GM08714 (cell line): ENCODE measurements around the gene LRRC4C.
"Not testable (repeated sequence)": the region's sequence is repeated elsewhere in the genome, so short reads cannot be mapped to it uniquely, and the experiment has no call there.

ENCODE experiments used
- H3K4me3 ChIP-seq: fragments of 200-500 bp; sonication (Bioruptor generic); 2 replicates; pipeline ENCODE4 v1.5.1; 2014; ENCODE audit warnings: mild to moderate bottlenecking, low read length, inconsistent platforms
- ZNF274 ChIP-seq: IDR thresholded peaks from 2 replicates; pipeline ENCODE4 v1.6.1; 2012; ENCODE audit warnings: mild to moderate bottlenecking, low read depth, low read length

Gene LRRC4C

DNA sequence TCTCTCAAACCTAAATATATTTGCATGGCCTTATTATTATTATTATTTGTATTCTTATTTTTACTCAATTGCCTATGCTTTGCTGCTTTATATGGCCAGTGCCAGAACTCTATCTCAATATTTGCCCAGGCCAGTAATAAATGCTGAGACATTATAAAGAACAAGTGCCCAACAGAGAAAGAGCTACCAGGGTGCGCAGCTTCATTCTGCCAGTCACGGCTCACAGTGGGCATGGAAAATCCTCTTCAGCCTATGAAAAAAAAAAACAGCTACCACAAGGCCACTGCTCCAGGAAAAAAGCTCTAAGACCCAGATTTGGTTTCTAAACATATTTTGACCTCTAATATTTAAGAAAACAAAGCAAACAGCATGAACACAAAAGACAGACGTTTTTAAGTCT, 1223.6 kb downstream of the LRRC4C start:
- no peak overlapping the region for H3K4me3 ChIP-seq
- no peak for TF ChIP-seq ZNF274

DNA sequence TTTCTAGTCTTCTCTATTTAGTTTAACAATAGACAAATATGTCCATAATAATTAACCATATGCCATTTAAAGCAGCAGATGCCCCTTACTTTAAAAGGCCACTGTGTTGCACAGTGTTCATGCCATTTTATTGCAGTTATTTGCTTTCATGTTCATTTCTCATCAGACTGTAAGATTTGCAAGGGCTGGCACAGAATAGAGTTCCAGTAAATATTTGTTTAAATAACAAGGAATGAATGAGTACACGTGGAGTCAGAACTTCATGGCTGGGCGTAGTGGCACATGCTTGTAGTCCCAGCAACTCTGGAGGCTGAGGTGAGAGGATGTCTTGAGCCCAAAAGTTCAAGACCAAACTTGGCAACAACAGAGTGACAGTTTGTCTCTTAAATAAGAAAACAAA, 1228.6 kb downstream of the LRRC4C start:
- no peak overlapping the region for H3K4me3 ChIP-seq
- no peak for TF ChIP-seq ZNF274

- H3K4me3 ChIP-seq = no peak overlapping the region
- TF ChIP-seq ZNF274 = no peak
These were observed 1230.8 kb downstream of the LRRC4C start for GRCh38 chr11:40228662-40229061.

DNA sequence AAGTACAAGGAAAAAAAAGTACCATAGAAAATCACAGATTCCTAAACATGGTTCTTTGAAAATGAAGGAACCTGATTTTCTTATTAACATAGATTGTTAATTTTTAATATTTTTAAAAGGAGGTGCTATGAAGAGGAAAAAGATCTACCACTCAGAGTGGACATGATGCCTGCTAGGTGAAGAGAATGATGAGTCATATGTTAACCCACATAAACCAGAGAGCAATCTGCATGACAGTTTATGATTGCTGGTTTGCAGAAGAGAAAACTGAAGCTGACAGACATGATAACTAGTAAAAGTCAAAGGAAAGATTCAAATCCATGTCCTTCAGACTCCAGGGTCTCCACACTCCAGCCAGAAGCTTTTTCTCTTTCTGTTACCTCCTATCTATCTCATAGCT, 1231.7 kb downstream of the LRRC4C start:
- H3K4me3 ChIP-seq = no peak overlapping the region
- no peak for TF ChIP-seq ZNF274

DNA sequence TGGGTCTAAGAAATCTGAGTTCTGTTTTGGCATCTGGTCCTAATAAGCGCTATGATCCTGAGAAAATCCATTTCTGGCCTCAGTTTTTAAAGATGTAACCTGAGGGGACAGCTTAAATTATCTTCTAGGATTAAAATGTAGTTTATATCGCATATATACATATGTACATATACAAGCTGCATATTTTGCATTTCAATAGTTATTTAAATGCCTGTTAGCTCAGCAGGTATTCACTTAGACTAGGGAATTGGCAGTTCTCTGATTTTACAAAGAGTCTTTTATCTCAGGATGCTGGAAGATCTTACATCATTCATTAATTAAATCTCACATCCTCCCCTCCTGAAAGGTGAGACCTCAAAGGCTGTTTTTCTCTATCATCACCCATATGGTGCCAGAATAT, 1232.8 kb downstream of the LRRC4C start:
- no peak overlapping the region for H3K4me3 ChIP-seq

GRCh38 chr11:40223596-40224330, 1235.7 kb downstream of the LRRC4C start:
- no peak overlapping the region for H3K4me3 ChIP-seq
- no peak for TF ChIP-seq ZNF274

More for the DNA sequence above, 1232.8 kb downstream of the LRRC4C start:
- no peak for TF ChIP-seq ZNF274

- no peak for TF ChIP-seq ZNF274
- H3K4me3 ChIP-seq = no peak overlapping the region
These were observed 1240.1 kb downstream of the LRRC4C start for GRCh38 chr11:40219401-40219800.

- no peak overlapping the region for H3K4me3 ChIP-seq
- no peak for TF ChIP-seq ZNF274
These were observed 1243.9 kb downstream of the LRRC4C start for GRCh38 chr11:40215556-40215955.

GRCh38 chr11:40207416-40207815, 1252.0 kb downstream of the LRRC4C start:
- no peak overlapping the region for H3K4me3 ChIP-seq
- no peak for TF ChIP-seq ZNF274

DNA sequence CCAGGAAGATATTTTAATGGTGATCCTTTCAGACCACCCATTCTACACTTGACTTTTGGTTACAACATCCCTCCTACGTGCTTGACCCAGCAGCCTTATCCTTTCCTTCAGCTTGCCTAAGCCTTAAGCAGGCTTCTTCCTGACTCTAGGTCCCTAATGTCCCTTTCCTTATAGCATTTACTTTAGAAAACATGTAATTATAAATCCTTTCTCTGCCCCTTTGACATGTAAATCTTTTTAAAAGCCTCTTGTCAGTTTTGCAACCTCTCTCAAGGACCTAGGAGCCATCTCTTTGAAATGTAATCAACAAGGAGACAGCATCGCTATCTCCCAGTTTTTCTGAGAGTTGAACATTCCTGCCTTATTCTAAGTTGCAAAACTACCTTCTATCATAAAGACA, 1255.2 kb downstream of the LRRC4C start:
- TF ChIP-seq ZNF274 = no peak
- no peak overlapping the region for H3K4me3 ChIP-seq

- no peak for TF ChIP-seq ZNF274
- H3K4me3 ChIP-seq = no peak overlapping the region
These were observed 1255.8 kb downstream of the LRRC4C start for GRCh38 chr11:40203606-40204005.

DNA sequence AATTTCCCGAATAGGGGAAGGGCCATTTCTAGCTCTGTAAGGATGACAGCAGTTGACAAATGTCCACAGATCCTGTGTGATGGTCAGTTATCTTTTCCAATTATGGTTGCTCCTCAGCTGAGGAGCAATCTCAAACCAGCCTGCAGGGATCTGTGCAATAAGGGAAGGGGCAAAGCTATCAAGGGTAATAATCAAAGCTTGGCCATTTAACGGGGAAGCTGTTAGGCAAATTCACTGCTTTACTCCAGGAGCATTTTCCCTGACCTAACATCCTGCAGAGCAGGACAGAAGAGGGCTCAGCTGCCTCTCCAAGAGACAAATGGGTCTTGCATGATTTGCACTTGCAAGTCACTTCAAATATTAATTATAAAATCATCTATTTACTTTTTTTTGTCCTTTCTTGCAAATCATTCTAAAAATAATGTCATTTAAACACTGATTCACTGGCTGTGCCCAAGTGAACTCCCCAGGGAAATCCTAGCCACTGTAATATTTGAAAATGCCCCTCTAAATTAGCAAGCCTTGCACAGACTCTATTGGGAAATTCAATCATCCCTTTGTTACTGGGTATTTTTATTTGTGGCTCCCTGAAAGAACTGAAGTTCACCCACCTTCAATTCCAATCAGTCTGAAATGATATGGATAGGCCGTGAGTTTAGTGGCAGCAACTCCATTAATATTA, 1256.7 kb downstream of the LRRC4C start:
- no peak for TF ChIP-seq ZNF274
- H3K4me3 ChIP-seq = no peak overlapping the region

DNA sequence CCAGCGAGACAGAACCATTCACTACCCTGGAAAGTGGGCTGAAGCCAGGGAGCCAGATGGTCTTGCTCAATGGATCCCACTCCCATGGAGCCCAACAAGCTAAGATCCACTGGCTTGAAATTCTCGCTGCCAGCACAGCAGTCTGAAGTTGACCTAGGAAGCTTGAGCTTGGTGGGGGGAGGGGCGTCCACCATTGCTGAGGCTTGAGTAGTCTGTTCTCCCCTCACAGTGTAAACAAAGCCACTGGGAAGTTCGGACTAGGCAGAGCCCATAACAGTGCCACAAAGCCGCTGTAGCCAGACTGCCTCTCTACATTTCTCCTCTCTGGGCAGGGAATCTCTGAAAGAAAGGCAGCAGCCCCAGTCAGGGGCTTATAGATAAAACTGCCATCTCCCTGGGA, 1266.9 kb downstream of the LRRC4C start:
- not testable (repeated sequence) for H3K4me3 ChIP-seq

DNA sequence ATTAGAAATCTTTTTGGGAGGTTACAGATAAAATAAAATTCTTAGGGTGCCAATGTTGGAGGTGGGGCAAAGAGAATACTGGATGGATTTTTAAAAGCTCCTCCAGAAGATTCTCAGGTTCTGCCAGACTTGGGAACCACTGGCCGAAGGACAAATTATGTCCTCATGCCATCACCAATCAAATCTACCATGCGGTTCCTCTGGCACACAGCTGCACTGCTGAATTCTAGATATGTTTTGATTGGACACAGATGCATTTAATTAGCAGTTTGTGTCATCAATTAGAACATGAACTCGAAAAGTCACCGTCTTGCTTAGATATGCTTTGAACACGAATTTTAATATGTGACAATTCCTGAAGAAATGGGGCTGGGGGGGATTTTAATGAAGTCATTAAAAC, 1269.2 kb downstream of the LRRC4C start:
- TF ChIP-seq ZNF274 = no peak
- no peak overlapping the region for H3K4me3 ChIP-seq

DNA sequence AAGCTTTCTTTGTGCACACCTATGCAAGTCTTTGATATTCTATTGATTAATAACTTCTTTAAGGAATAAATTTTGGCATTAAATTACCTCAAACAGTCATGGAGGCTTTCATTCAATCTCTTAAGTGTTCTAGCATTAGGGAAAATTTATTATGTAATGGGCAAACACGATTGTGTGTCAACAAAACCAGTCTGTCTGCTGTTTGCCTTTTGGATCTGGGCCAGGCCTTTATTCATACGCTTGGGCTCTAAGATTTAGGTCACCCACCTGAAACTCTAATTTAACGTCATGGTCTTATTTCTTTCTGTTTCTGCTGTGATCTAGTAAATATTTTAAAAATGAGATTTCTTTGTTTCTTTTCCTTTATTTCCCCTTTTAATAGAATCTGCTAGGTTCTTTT, 1270.6 kb downstream of the LRRC4C start:
- no peak overlapping the region for H3K4me3 ChIP-seq

More for the DNA sequence above, 1270.6 kb downstream of the LRRC4C start:
- TF ChIP-seq ZNF274 = no peak
